Measurements from ENCODE around the gene SCN11A. TPM values are rescaled to one million over a fixed set of nuclear protein-coding genes. Genes with fewer than 3 reads are reported as not detected.
"Not testable (repeated sequence)": the region's sequence is repeated elsewhere in the genome, so short reads cannot be mapped to it uniquely, and the experiment has no call there.

SCN11A gene
- total RNA-seq, 6 donors from 2014 or later = 0.09 to 1.0 (median 0.10) TPM; not detected in 1

DNA sequence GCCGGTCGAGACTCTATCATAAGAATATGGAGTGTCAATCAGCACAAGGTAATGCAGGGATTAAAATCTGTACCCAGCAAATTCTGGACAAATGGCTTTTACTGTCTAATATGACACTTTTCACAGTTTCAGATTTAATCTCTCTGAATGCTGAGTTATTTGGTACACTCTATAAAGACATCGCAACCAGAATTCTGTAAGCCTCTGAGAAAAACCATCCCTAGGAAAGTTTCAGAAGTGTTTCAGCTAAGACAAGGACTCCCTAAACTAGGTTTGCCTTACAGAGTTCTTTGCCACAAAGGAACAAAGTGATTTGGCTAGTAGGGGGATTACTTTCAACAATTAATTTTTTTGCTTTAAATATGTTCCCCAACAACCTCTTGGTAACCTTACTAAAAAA lies 11.4 kb upstream of the SCN11A start:
- no peak for ATAC-seq (ENCODE audit: low FRiP score in 2 of 2)
- Histone ChIP-seq H3K9me3 (no peaks in the 10 kb centered on the region), H3K4me1 (peaks cover 0 to 2% (median 0%) of the 10 kb centered on the region in 4 donors), H3K27ac (no peak overlapping the region), H3K4me3 (no peak overlapping the region), H3K36me3 (peaks cover 0 to 28% (median 13%) of the 10 kb centered on the region in 4 donors), H3K27me3 (no peaks in the 10 kb centered on the region)
- no peak for DNase-seq
- WGBS, 2 donors = 94 to 95% methylated on average over 3 of the region's 3 CpGs
- TF ChIP-seq POLR2AphosphoS5 (IDR thresholded peaks at IDR 0.05) (no peak), POLR2A (IDR thresholded peaks at IDR 0.05) (no peak), CTCF (IDR thresholded peaks at IDR 0.05) (no peak)

DNA sequence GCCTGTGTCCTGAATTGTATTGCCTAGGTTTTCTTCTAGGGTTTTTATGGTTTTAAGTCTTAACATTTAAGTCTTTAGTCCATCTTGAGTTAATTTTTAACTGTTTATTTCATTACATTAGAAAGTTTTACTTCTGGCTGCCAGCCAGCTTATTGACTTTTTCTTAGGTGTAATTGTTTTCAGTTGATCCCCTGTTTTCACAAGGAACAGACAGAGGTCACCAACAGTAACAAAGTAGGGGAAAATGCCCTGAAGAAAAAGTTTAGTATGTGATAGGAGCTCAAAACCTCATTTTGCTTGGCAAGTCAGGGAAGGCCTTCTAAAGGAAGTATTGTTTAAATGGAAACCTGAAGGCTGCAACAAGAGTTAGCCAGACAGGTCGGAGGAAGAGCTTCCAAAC lies 10.4 kb upstream of the SCN11A start:
- H3K27ac ChIP-seq = no peak overlapping the region
- WGBS, 2 donors = 69 to 75% methylated on average over 1 of the region's 1 CpG

DNA sequence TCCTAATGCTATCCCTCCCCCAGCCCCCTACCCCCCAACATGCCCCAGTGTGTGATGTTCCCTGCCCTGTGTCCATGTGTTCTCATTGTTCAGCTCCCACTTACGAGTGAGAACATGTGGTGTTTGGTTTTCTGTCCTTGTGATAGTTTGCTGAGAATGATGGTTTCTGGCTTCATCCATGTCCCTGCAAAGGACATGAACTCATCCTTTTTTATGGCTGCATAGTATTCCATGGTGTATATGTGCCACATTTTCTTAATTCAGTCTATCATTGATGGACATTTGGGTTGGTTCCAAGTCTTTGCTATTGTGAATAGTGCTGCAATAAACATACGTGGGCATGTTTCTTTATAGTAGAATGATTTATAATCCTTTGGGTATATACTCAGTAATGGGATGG lies 9.5 kb upstream of the SCN11A start:
- not testable (repeated sequence) for H3K4me3 ChIP-seq; H3K36me3 ChIP-seq; H3K27me3 ChIP-seq; ATAC-seq (ENCODE audit: low FRiP score in 2 of 2); H3K27ac ChIP-seq; H3K4me1 ChIP-seq; DNase-seq; H3K9me3 ChIP-seq
- 83 to 88% methylated on average over 2 of the region's 2 CpGs for WGBS, 2 donors

More for the DNA sequence above, 10.4 kb upstream of the SCN11A start:
- H3K4me1 ChIP-seq = peaks cover 0 to 2% (median 0%) of the 10 kb centered on the region in 4 donors
- TF ChIP-seq EP300 (IDR thresholded peaks at IDR 0.05) = no peak
- no peak for TF ChIP-seq POLR2AphosphoS5 (IDR thresholded peaks at IDR 0.05)
- TF ChIP-seq POLR2A (IDR thresholded peaks at IDR 0.05) = no peak
- no peaks in the 10 kb centered on the region for H3K27me3 ChIP-seq
- ATAC-seq (ENCODE audit: low FRiP score in 2 of 2) (no peak), DNase-seq (no peak)
- H3K4me3 ChIP-seq = no peak overlapping the region
- H3K9me3 ChIP-seq = no peaks in the 10 kb centered on the region
- peaks cover 0 to 19% (median 9%) of the 10 kb centered on the region in 4 donors for H3K36me3 ChIP-seq

DNA sequence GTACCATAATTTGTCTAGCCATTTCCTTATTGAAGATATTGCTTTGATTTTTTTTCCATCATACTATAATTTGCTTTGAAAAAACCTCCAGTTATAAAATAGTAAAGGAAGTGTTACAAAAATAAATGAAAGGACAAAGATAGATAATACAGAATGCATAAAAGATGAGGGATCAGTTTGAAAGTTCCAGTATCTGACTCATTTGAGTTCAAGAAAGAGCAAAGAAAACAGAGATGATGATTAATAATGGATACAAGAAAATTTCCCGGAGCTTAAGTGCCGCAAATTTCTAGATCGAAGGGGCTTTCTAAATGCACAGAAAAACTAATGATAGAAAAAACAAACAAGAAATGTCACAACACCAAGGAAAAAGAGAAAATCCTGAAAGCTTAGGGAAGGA lies 4.4 kb upstream of the SCN11A start:
- Histone ChIP-seq H3K27me3 (no peaks in the 10 kb centered on the region), H3K4me1 (peaks cover 13 to 20% (median 17%) of the 10 kb centered on the region in 4 donors), H3K27ac (no peak overlapping the region), H3K4me3 (no peak overlapping the region), H3K36me3 (no peaks in the 10 kb centered on the region), H3K9me3 (no peaks in the 10 kb centered on the region)
- TF ChIP-seq CTCF (IDR thresholded peaks at IDR 0.05) = no peak
- no peak for TF ChIP-seq POLR2A (IDR thresholded peaks at IDR 0.05)
- no peak for TF ChIP-seq POLR2AphosphoS5 (IDR thresholded peaks at IDR 0.05)
- no peak for TF ChIP-seq EP300 (IDR thresholded peaks at IDR 0.05)
- ATAC-seq (ENCODE audit: low FRiP score in 2 of 2) (no peak), DNase-seq (no peak)
- WGBS, 2 donors = 75 to 88% methylated on average over 3 of the region's 3 CpGs

- Histone ChIP-seq H3K36me3 (no peaks in the 10 kb centered on the region), H3K27me3 (no peaks in the 10 kb centered on the region), H3K4me1 (peaks cover 15 to 23% (median 18%) of the 10 kb centered on the region in 4 donors), H3K9me3 (no peaks in the 10 kb centered on the region), H3K27ac (no peak overlapping the region), H3K4me3 (no peak overlapping the region)
- 82 to 93% methylated on average over 2 of the region's 2 CpGs for WGBS, 2 donors
- no peak for DNase-seq
- ATAC-seq (ENCODE audit: low FRiP score in 2 of 2) = no peak
- TF ChIP-seq EP300 (IDR thresholded peaks at IDR 0.05) = no peak
- no peak for TF ChIP-seq CTCF (IDR thresholded peaks at IDR 0.05)
- no peak for TF ChIP-seq POLR2A (IDR thresholded peaks at IDR 0.05)
- TF ChIP-seq POLR2AphosphoS5 (IDR thresholded peaks at IDR 0.05) = no peak
Measured at GRCh38 chr3:39053696-39054095, 2.0 kb upstream of the SCN11A start.

GRCh38 chr3:39052583-39052982 lies 839 bp upstream of the SCN11A start:
- Histone ChIP-seq H3K4me3 (peak overlapping the region; percentile 81 to 97 (median 87)), H3K27ac (peak overlapping the region; percentile 90 to 95 (median 91)), H3K9me3 (no peaks in the 10 kb centered on the region), H3K4me1 (peaks cover 15 to 23% (median 18%) of the 10 kb centered on the region in 4 donors), H3K36me3 (no peaks in the 10 kb centered on the region), H3K27me3 (no peaks in the 10 kb centered on the region)
- ATAC-seq (ENCODE audit: low FRiP score in 2 of 2) (no peak), DNase-seq (peak in 1 of 2 donors; percentile 37)
- 2 to 3% methylated on average over 11 of the region's 11 CpGs for WGBS, 2 donors
- TF ChIP-seq CTCF (IDR thresholded peaks at IDR 0.05) (no peak), EP300 (IDR thresholded peaks at IDR 0.05) (no peak), POLR2AphosphoS5 (IDR thresholded peaks at IDR 0.05) (no peak), POLR2A (IDR thresholded peaks at IDR 0.05) (no peak)

All from upper lobe of left lung (tissue), 6 donors.